Measurements from ENCODE around the gene PCBD1.

Gene PCBD1

GRCh38 chr10:70843333-70843732, 45.0 kb downstream of the PCBD1 start:
- DNase-seq (ENCODE audit: low read depth) = no peak
- no peak overlapping the region for H3K4me3 ChIP-seq (ENCODE audit: low read depth, low read length)
- no peak for TF ChIP-seq CTCF (IDR thresholded peaks at IDR 0.05; ENCODE audit: low read depth, low read length, missing control alignments)
- in situ Hi-C loops (cut with HindIII; ENCODE audit: low sequenced_read_pairs) = no loop called here

- in situ Hi-C loops (cut with HindIII; ENCODE audit: low sequenced_read_pairs) = no loop called here
- TF ChIP-seq CTCF (IDR thresholded peaks at IDR 0.05; ENCODE audit: low read depth, low read length, missing control alignments) = no peak
- no peak overlapping the region for H3K4me3 ChIP-seq (ENCODE audit: low read depth, low read length)
- DNase-seq (ENCODE audit: low read depth) = no peak
Measured at GRCh38 chr10:70840836-70841235, 47.5 kb downstream of the PCBD1 start.

GRCh38 chr10:70838270-70838805, 50.0 kb downstream of the PCBD1 start:
- H3K4me3 ChIP-seq (ENCODE audit: low read depth, low read length) = no peak overlapping the region
- in situ Hi-C loops (cut with HindIII; ENCODE audit: low sequenced_read_pairs) = no loop called here
- no peak for DNase-seq (ENCODE audit: low read depth)
- TF ChIP-seq CTCF (IDR thresholded peaks at IDR 0.05; ENCODE audit: low read depth, low read length, missing control alignments) = no peak

- in situ Hi-C loops (cut with HindIII; ENCODE audit: low sequenced_read_pairs) = no loop called here
- no peak for TF ChIP-seq CTCF (IDR thresholded peaks at IDR 0.05; ENCODE audit: low read depth, low read length, missing control alignments)
- DNase-seq (ENCODE audit: low read depth) = no peak
- no peak overlapping the region for H3K4me3 ChIP-seq (ENCODE audit: low read depth, low read length)
Measured at GRCh38 chr10:70837660-70838059, 50.7 kb downstream of the PCBD1 start.

GRCh38 chr10:70836319-70836718, 52.0 kb downstream of the PCBD1 start:
- no peak overlapping the region for H3K4me3 ChIP-seq (ENCODE audit: low read depth, low read length)
- in situ Hi-C loops (cut with HindIII; ENCODE audit: low sequenced_read_pairs) = no loop called here
- DNase-seq (ENCODE audit: low read depth) = no peak
- TF ChIP-seq CTCF (IDR thresholded peaks at IDR 0.05; ENCODE audit: low read depth, low read length, missing control alignments) = no peak

GRCh38 chr10:70834441-70835151, 53.8 kb downstream of the PCBD1 start:
- H3K4me3 ChIP-seq (ENCODE audit: low read depth, low read length) = no peak overlapping the region
- no peak for TF ChIP-seq CTCF (IDR thresholded peaks at IDR 0.05; ENCODE audit: low read depth, low read length, missing control alignments)
- in situ Hi-C loops (cut with HindIII; ENCODE audit: low sequenced_read_pairs) = no loop called here
- no peak for DNase-seq (ENCODE audit: low read depth)
